C4-2B (cell line): ENCODE measurements around the gene EIF4EBP3.
A peak's percentile ranks its signal among the peaks of the same experiment; 100 is the strongest.

ENCODE experiments used
- H3K27ac ChIP-seq: fragments of 450-650 bp; 2 replicates; pipeline ENCODE4 v1.5.1; 2017
- CTCF ChIP-seq: fragments of 450-650 bp; conservative IDR thresholded peaks from 2 replicates; pipeline ENCODE4 v1.5.1; 2017; ENCODE audit warnings: mild to moderate bottlenecking
- ZFX ChIP-seq: fragments of 450-650 bp; IDR thresholded peaks from 2 replicates; pipeline ENCODE4 v1.6.1; 2017

EIF4EBP3 gene

GRCh38 chr5:140547508-140548299 lies at the start of gene EIF4EBP3:
Gene EIF4EBP3, plus strand, starts transcription at chr5:140547662. Its CDS starts 76 bp downstream, at chr5:140547738.
- no peak; the same call in 1 of the 2 replicates for TF ChIP-seq CTCF
- no peak for TF ChIP-seq ZFX
- H3K27ac ChIP-seq = peak within 1 kb of the TSS; percentile 89

- H3K27ac ChIP-seq = no peak overlapping the region
Observed at GRCh38 chr5:140497897-140498296, 49.6 kb upstream of the EIF4EBP3 start.

GRCh38 chr5:140498591-140498990 lies 48.9 kb upstream of the EIF4EBP3 start:
- TF ChIP-seq CTCF = no peak
- no peak for TF ChIP-seq ZFX

More at GRCh38 chr5:140497897-140498296, 49.6 kb upstream of the EIF4EBP3 start:
- TF ChIP-seq ZFX (no peak), CTCF (no peak)

GRCh38 chr5:140502834-140503233 lies 44.6 kb upstream of the EIF4EBP3 start:
- no peak overlapping the region for H3K27ac ChIP-seq
- no peak for TF ChIP-seq ZFX
- peak; percentile 1; the same call in 1 of the 2 replicates for TF ChIP-seq CTCF

More at GRCh38 chr5:140498591-140498990, 48.9 kb upstream of the EIF4EBP3 start:
- H3K27ac ChIP-seq = no peak overlapping the region

- H3K27ac ChIP-seq = no peak overlapping the region
- no peak for TF ChIP-seq CTCF
Observed at GRCh38 chr5:140509898-140510297, 37.6 kb upstream of the EIF4EBP3 start.

- no peak for TF ChIP-seq CTCF
- no peak for TF ChIP-seq ZFX
- no peak overlapping the region for H3K27ac ChIP-seq
Observed at GRCh38 chr5:140513124-140513523, 34.3 kb upstream of the EIF4EBP3 start.

GRCh38 chr5:140524003-140524402 lies 23.5 kb upstream of the EIF4EBP3 start:
- TF ChIP-seq CTCF (no peak), ZFX (no peak)
- no peak overlapping the region for H3K27ac ChIP-seq
